H1 (cell line): ENCODE measurements around the gene EGFR. TPM values are rescaled to one million over a fixed set of nuclear protein-coding genes. Genes with fewer than 3 reads are reported as not detected.

Experiments used
- CTCF ChIA-PET: fragments of 300-600 bp; sonication (Branson Sonifier 250); formaldehyde crosslinking; loops from one replicate; lab custom pipeline; 2021; ENCODE audit not compliant: partially characterized antibody; lab: Charles Lee
- POLR2A ChIA-PET: fragments of 300-600 bp; sonication (Branson Sonifier 250); formaldehyde crosslinking; loops from one replicate; lab custom pipeline; 2021; ENCODE audit warnings: inconsistent platforms; ENCODE audit not compliant: partially characterized antibody; lab: Charles Lee
- DNase-seq, 2 experiments: peaks; one replicate each; pipeline versions ENCODE4 v3.0.0 to v3.0.0-alpha.2; 2010 to 2022; ENCODE audit warnings: low spot score in 2 of 2, low read depth in 1 of 2, mixed read lengths in 1 of 2
- FAIRE-seq: peaks from 2 replicates; lab custom pipeline; 2011; peaks lifted over from hg19 to GRCh38; lab: Jason Lieb, UNC
- H2AFZ ChIP-seq: 2 replicates; pipeline ENCODE4 v1.8.1; 2012; ENCODE audit warnings: low read length, inconsistent platforms
- H2AK5ac ChIP-seq: 2 replicates; pipeline ENCODE4 v1.6.1; 2013; ENCODE audit warnings: low read depth, low read length
- H2BK120ac ChIP-seq: replicated peaks from 2 replicates; pipeline ENCODE3; 2013; ENCODE audit warnings: low read depth, low read length, inconsistent platforms
- H2BK12ac ChIP-seq: 2 replicates; pipeline ENCODE4 v1.6.1; 2013; ENCODE audit warnings: low read depth, low read length
- H2BK15ac ChIP-seq: 2 replicates; pipeline ENCODE4 v1.6.1; 2013; ENCODE audit warnings: low read length
- H2BK20ac ChIP-seq: 2 replicates; pipeline ENCODE4 v1.6.1; 2013; ENCODE audit warnings: low read length
- H2BK5ac ChIP-seq: 2 replicates; pipeline ENCODE4 v1.6.1; 2013; ENCODE audit warnings: low read depth, low read length
- H3K14ac ChIP-seq: 2 replicates; pipeline ENCODE4 v1.6.1; 2013; ENCODE audit warnings: inconsistent platforms; ENCODE audit not compliant: insufficient read length
- H3K18ac ChIP-seq: 2 replicates; pipeline ENCODE4 v1.6.1; 2013; ENCODE audit warnings: low read length; ENCODE audit errors: extremely low read depth
- H3K23ac ChIP-seq: 2 replicates; pipeline ENCODE4 v1.6.1; 2013; ENCODE audit warnings: inconsistent platforms; ENCODE audit not compliant: insufficient read length
- H3K23me2 ChIP-seq: 2 replicates; pipeline ENCODE4 v1.6.1; 2013; ENCODE audit warnings: low read depth, low read length
- H3K27ac ChIP-seq: 2 replicates; pipeline ENCODE4 v1.6.1; 2011; ENCODE audit warnings: low read depth, low read length, inconsistent platforms
- H3K27me3 ChIP-seq, 4 experiments: replicated peaks in 1 of 4; 1 replicate in 1 of 4; 2 replicates in 3 of 4; pipeline versions ENCODE4 v1.6.1 to v1.8.1; 2011 to 2013; ENCODE audit warnings: low read length in 3 of 4, mild to moderate bottlenecking in 3 of 4, inconsistent platforms in 2 of 4, mixed read lengths in 2 of 4, moderate library complexity in 1 of 4; ENCODE audit not compliant: control insufficient read depth in 3 of 4, insufficient read depth in 3 of 4; ENCODE audit errors: extremely low read depth in 1 of 4
- H3K36me3 ChIP-seq, 4 experiments: 2 replicates each; pipeline versions ENCODE4 v1.6.1 to v1.8.1; 2011 to 2013; ENCODE audit warnings: mild to moderate bottlenecking in 4 of 4, low read length in 3 of 4, moderate library complexity in 2 of 4, control low read depth in 1 of 4, inconsistent platforms in 1 of 4; ENCODE audit not compliant: insufficient read depth in 4 of 4, control insufficient read depth in 2 of 4
- H3K4ac ChIP-seq: replicated peaks from 2 replicates; pipeline ENCODE3; 2013; ENCODE audit warnings: low read length, low read depth, mixed read lengths, inconsistent platforms; ENCODE audit not compliant: insufficient read length
- H3K4me1 ChIP-seq, 4 experiments: replicated peaks in 1 of 4; 1 replicate in 1 of 4; 2 replicates in 3 of 4; pipeline versions ENCODE4 v1.6.1 to v1.8.1; 2011 to 2013; ENCODE audit warnings: low read length in 3 of 4, inconsistent platforms in 2 of 4, mixed read lengths in 1 of 4; ENCODE audit not compliant: insufficient read depth in 4 of 4, control insufficient read depth in 3 of 4
- H3K4me2 ChIP-seq, 2 experiments: 2 replicates each; pipeline versions ENCODE4 v1.6.1 to v1.8.1; 2011 to 2013; ENCODE audit warnings: low read depth in 2 of 2, low read length in 2 of 2, control low read depth in 1 of 2, inconsistent platforms in 1 of 2, mild to moderate bottlenecking in 1 of 2; ENCODE audit not compliant: insufficient read depth in 1 of 2
- H3K4me3 ChIP-seq, 4 experiments: fragments of 200-600, 300-600 bp in 1 of 4; sonication (generic), shearing (Covaris generic), sonication (Bioruptor Twin) in 1 of 4; 2 replicates each; pipeline versions ENCODE4 v1.5.1 to v1.8.1; 2011 to 2016; ENCODE audit warnings: low read length in 4 of 4, low read depth in 3 of 4, control low read depth in 2 of 4, inconsistent platforms in 2 of 4, mild to moderate bottlenecking in 2 of 4, mixed read lengths in 1 of 4, moderate library complexity in 1 of 4; ENCODE audit not compliant: insufficient read depth in 2 of 4; ENCODE audit errors: extremely low read depth in 1 of 4
- H3K56ac ChIP-seq: replicated peaks from 2 replicates; pipeline ENCODE3; 2013; ENCODE audit warnings: low read depth, mild to moderate bottlenecking, mixed read lengths, low read length, inconsistent platforms; ENCODE audit not compliant: insufficient read length
- H3K79me1 ChIP-seq: 2 replicates; pipeline ENCODE4 v1.6.1; 2013; ENCODE audit warnings: low read depth, low read length, control low read depth
- H3K79me2 ChIP-seq, 2 experiments: 2 replicates each; pipeline versions ENCODE4 v1.6.1 to v1.8.1; 2012 to 2013; ENCODE audit warnings: low read length in 2 of 2, mild to moderate bottlenecking in 2 of 2, inconsistent platforms in 1 of 2; ENCODE audit not compliant: insufficient read depth in 2 of 2, control insufficient read depth in 1 of 2
- H3K9ac ChIP-seq, 4 experiments: replicated peaks in 1 of 4; 1 replicate in 1 of 4; 2 replicates in 3 of 4; pipeline versions ENCODE4 v1.6.1 to v1.8.1; 2011 to 2013; ENCODE audit warnings: low read depth in 3 of 4, low read length in 3 of 4, control low read depth in 2 of 4, mild to moderate bottlenecking in 2 of 4, moderate library complexity in 2 of 4, inconsistent platforms in 1 of 4; ENCODE audit errors: extremely low read depth in 1 of 4
- H3K9me3 ChIP-seq, 2 experiments: 2 replicates each; pipeline versions ENCODE4 v1.6.1 to v1.8.1; 2012 to 2013; ENCODE audit warnings: mild to moderate bottlenecking in 2 of 2, moderate library complexity in 2 of 2, control low read depth in 1 of 2, inconsistent platforms in 1 of 2, low read depth in 1 of 2, low read length in 1 of 2, mixed read lengths in 1 of 2; ENCODE audit not compliant: insufficient read depth in 2 of 2
- H4K20me1 ChIP-seq, 2 experiments: replicated peaks in 1 of 2; 2 replicates each; pipeline versions ENCODE3 to v1.8.1; 2011 to 2013; ENCODE audit warnings: inconsistent platforms in 2 of 2, low read length in 2 of 2, mild to moderate bottlenecking in 1 of 2; ENCODE audit not compliant: insufficient read depth in 2 of 2, control insufficient read depth in 1 of 2
- H4K5ac ChIP-seq: 2 replicates; pipeline ENCODE4 v1.6.1; 2013; ENCODE audit warnings: low read length, low read depth, mixed read lengths, inconsistent platforms; ENCODE audit not compliant: insufficient read length
- H4K8ac ChIP-seq: 2 replicates; pipeline ENCODE4 v1.8.0; 2013; ENCODE audit warnings: mild to moderate bottlenecking, moderate library complexity, low read length, inconsistent platforms; ENCODE audit not compliant: insufficient read depth; ENCODE audit errors: extremely low read depth
- H4K91ac ChIP-seq: replicated peaks from 2 replicates; pipeline ENCODE3; 2013; ENCODE audit warnings: low read length, mixed read lengths, inconsistent platforms; ENCODE audit not compliant: insufficient read length
- HDAC6 ChIP-seq: IDR thresholded peaks from one replicate; pipeline ENCODE4 v1.7.1; 2012; ENCODE audit warnings: low read depth, mild to moderate bottlenecking, inconsistent platforms, low read length, moderate library complexity
- KDM1A ChIP-seq: fragments of 200-600, 300-600 bp; sonication (generic); IDR thresholded peaks from 2 replicates; pipeline ENCODE4 v1.7.1; 2016; ENCODE audit warnings: mild to moderate bottlenecking, low read length, borderline replicate concordance
- KDM4A ChIP-seq: IDR thresholded peaks from one replicate; pipeline ENCODE4 v1.7.1; 2012; ENCODE audit warnings: low read depth, mild to moderate bottlenecking, moderate library complexity, low read length, inconsistent platforms; ENCODE audit not compliant: severe bottlenecking
- PHF8 ChIP-seq: fragments of 200-600 bp; sonication (generic); conservative IDR thresholded peaks from 2 replicates; pipeline ENCODE4 v1.7.1; 2012; ENCODE audit warnings: low read depth, mild to moderate bottlenecking, inconsistent platforms, low read length, moderate library complexity
- SAP30 ChIP-seq: fragments of 300-600 bp; sonication (generic); IDR thresholded peaks from 2 replicates; pipeline ENCODE4 v1.7.1; 2012; ENCODE audit warnings: low read length, moderate library complexity, mild to moderate bottlenecking, inconsistent platforms; ENCODE audit not compliant: insufficient read depth, insufficient replicate concordance
- WGBS, 2 experiments: shearing (Covaris generic) in 1 of 2; methylation state at CpG; one replicate each; pipeline versions ENCODE4 v1.1.6 to v1.1.7; 2013 to 2015; ENCODE audit warnings: low lambda C conversion rate in 2 of 2, mixed read lengths in 2 of 2, inconsistent platforms in 1 of 2, low coverage in 1 of 2, missing lambda C conversion rate in 1 of 2; ENCODE audit not compliant: insufficient replicate concordance in 2 of 2, insufficient coverage in 1 of 2, insufficient read length in 1 of 2; ENCODE audit errors: extremely low coverage in 1 of 2, missing lambda C conversion rate in 1 of 2; 5-methylcytosine and 5-hydroxymethylcytosine counted together
- polyA plus RNA-seq, 7 experiments: library from polyadenylated mRNA; depleted of rRNA in 3 of 7; stranded (reverse) in 5 of 7; unstranded in 2 of 7; fragments of >200 nt in 5 of 7; fragments of 200-250 nt in 2 of 7; gene quantifications; 1 replicate in 5 of 7; 2 replicates in 1 of 7; 4 replicates in 1 of 7; pipeline versions ENCODE4 v1.2.1 to v1.2.3, GENCODE V29; 2011 to 2013; ENCODE audit warnings: missing spikeins in 2 of 7, mixed read lengths in 2 of 7
- total RNA-seq: library from RNA; stranded (reverse); fragmentation: NEBNext Ultra II Directional; extraction: Animal tissue kit (Norgen Biotek cat#: 25700); gene quantifications from 2 replicates; pipeline ENCODE4 v1.2.1, GENCODE V29; 2021

EGFR gene
- total and polyA plus RNA-seq, 2 of the 8 experiments (the other 6 are each of a cell fraction or from before 2014, with no cell fraction given), result 1.9 to 5.8 TPM

DNA sequence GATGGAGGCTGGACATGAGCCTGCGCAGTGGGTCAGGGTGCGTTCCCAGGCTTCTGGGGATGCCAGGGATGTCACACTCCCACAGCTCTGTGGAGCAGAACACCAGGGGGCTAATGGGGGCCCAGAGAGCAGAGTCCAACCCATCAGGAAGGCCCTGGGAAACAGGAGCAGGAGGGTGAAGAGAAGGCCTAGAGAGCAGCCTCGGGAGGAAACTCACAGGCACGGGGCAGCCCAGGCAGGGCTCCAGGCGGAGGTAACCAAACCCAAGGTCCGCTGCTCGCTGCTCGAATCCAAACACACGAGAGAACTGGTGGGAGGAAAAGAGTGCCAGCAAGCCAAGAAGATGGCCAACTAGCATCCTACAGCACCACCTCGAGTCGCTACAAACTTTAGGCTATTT lies 215.6 kb downstream of the EGFR start:
- Histone ChIP-seq H3K9me3 (no peaks in the 10 kb centered on the region), H2AFZ (no peak overlapping the region), H3K36me3 (no peaks in the 10 kb centered on the region), H3K4ac (no peak overlapping the region), H4K20me1 (no peaks in the 10 kb centered on the region), H3K4me1 (peaks cover 0 to 8% (median 2%) of the 10 kb centered on the region in 4 experiments; a peak in 1 of 7 replicates), H3K18ac (no peak overlapping the region), H2BK12ac (no peak overlapping the region), H3K23ac (no peak overlapping the region), H4K5ac (no peak overlapping the region), H3K27me3 (peaks cover 0 to 2% (median 0%) of the 10 kb centered on the region in 4 experiments; a peak in 1 of 7 replicates), H4K8ac (no peak overlapping the region), H3K56ac (no peak overlapping the region), H2AK5ac (no peak overlapping the region), H3K4me2 (no peak overlapping the region), H3K79me1 (no peaks in the 10 kb centered on the region), H3K27ac (no peak overlapping the region), H3K14ac (no peak overlapping the region), H2BK5ac (no peak overlapping the region), H3K9ac (no peak overlapping the region), H3K79me2 (no peaks in the 10 kb centered on the region), H2BK15ac (no peak overlapping the region), H3K23me2 (no peaks in the 10 kb centered on the region), H4K91ac (no peak overlapping the region), H2BK120ac (no peak overlapping the region), H2BK20ac (no peak overlapping the region), H3K4me3 (no peak overlapping the region)
- DNase-seq (no peak), FAIRE-seq (no peak)
- 96% methylated on average over 10 of the region's 11 CpGs; no CpG with 5 or more reads in 1 of the 2 experiments for WGBS, 2 experiments
- CTCF ChIA-PET, result no interaction called here
- TF ChIP-seq KDM1A, result no peak
- no peak for TF ChIP-seq KDM4A
- no peak for TF ChIP-seq HDAC6
- TF ChIP-seq SAP30, result no peak
- TF ChIP-seq PHF8, result no peak
- POLR2A ChIA-PET, result no interaction called here
